CD4-positive, alpha-beta T cell (primary cell): ENCODE data around the gene LPCAT1. TPM values are rescaled to one million over a fixed set of nuclear protein-coding genes. Genes with fewer than 3 reads are reported as not detected.

Experiments
- ATAC-seq: fragments of 200-7000 bp; cut with Tn5 transposase; one replicate; pipeline ENCODE4 v1.10.0; 2022; ENCODE audit warnings: mild to moderate bottlenecking; ENCODE audit not compliant: poor library complexity
- CTCF ChIA-PET: fragments of 350-600 bp; sonication (Branson Sonifier 250); formaldehyde crosslinking; loops from one replicate; lab custom pipeline; 2021; ENCODE audit warnings: antibody characterized with exemption, inconsistent platforms; lab: Charles Lee
- POLR2A ChIA-PET: fragments of 350-600 bp; sonication (Branson Sonifier 250); formaldehyde crosslinking; loops from one replicate; lab custom pipeline; 2021; ENCODE audit warnings: antibody characterized with exemption, inconsistent platforms; lab: Charles Lee
- DNase-seq, 14 experiments: peaks; one replicate each; pipeline ENCODE4 v3.0.0-alpha.2; 2013 to 2020; ENCODE audit warnings: mixed read lengths in 2 of 14
- H3K27ac ChIP-seq, 2 donors: one replicate each; pipeline versions ENCODE4 v1.5.1 to v1.7.0; 2013; ENCODE audit warnings: low read length in 2 of 2, low read depth in 1 of 2, mild to moderate bottlenecking in 1 of 2
- H3K27me3 ChIP-seq, 2 experiments: 1 replicate in 1 of 2; 2 replicates in 1 of 2; pipeline versions ENCODE4 v1.6.1 to v1.7.0; 2013; ENCODE audit warnings: low read length in 2 of 2, control low read depth in 1 of 2, mild to moderate bottlenecking in 1 of 2, moderate library complexity in 1 of 2; ENCODE audit not compliant: insufficient read depth in 2 of 2, control insufficient read depth in 1 of 2
- H3K36me3 ChIP-seq: one replicate; pipeline ENCODE4 v1.6.1; 2013; ENCODE audit warnings: low read length, control low read depth; ENCODE audit not compliant: insufficient read depth
- H3K4me1 ChIP-seq: one replicate; pipeline ENCODE4 v1.6.1; 2013; ENCODE audit warnings: low read length, control low read depth; ENCODE audit not compliant: insufficient read depth
- H3K4me3 ChIP-seq: one replicate; pipeline ENCODE4 v1.5.1; 2013; ENCODE audit warnings: mild to moderate bottlenecking, low read length, moderate library complexity
- H3K9me3 ChIP-seq, 2 experiments: 1 replicate in 1 of 2; 2 replicates in 1 of 2; pipeline versions ENCODE4 v1.6.1 to v1.7.0; 2013; ENCODE audit warnings: low read length in 2 of 2, mild to moderate bottlenecking in 2 of 2, control low read depth in 1 of 2, moderate library complexity in 1 of 2; ENCODE audit not compliant: control insufficient read depth in 1 of 2, insufficient read depth in 1 of 2
- H3K27ac Mint-ChIP-seq: one replicate; pipeline ENCODE4 v1.8.0; 2020; ENCODE audit warnings: mixed read lengths
- H3K27me3 Mint-ChIP-seq: one replicate; pipeline ENCODE4 v1.8.0; 2021; ENCODE audit warnings: mixed read lengths
- H3K36me3 Mint-ChIP-seq: one replicate; pipeline ENCODE4 v1.8.0; 2021; ENCODE audit warnings: low read depth, mixed read lengths
- H3K4me1 Mint-ChIP-seq: one replicate; pipeline ENCODE4 v1.8.0; 2021; ENCODE audit warnings: low read depth, mixed read lengths
- H3K4me3 Mint-ChIP-seq: one replicate; pipeline ENCODE4 v1.8.0; 2020; ENCODE audit warnings: mild to moderate bottlenecking, mixed read lengths
- H3K9me3 Mint-ChIP-seq: one replicate; pipeline ENCODE4 v1.8.0; 2020; ENCODE audit warnings: mixed read lengths
- CTCF ChIP-seq: fragments of 200-600 bp; IDR thresholded peaks from one replicate; pipeline ENCODE4 v1.8.0; 2022; ENCODE audit warnings: antibody characterized with exemption, mild to moderate bottlenecking
- intact Hi-C, 2 experiments: fragments of 100-400 bp; cut with DNase I in 1 of 2; cut with micrococcal nuclease in 1 of 2; formaldehyde crosslinking; loops; one replicate each; pipeline versions ENCODE4 v1.15.1 to v1.9.0; 2023 to 2025; cut with DNase I, micrococcal nuclease
- total RNA-seq, 174 experiments: library from RNA in 2 of 174; stranded (reverse) in 2 of 174; gene quantifications; one replicate each; pipeline ENCODE4 v1.2.3 and lab custom pipeline; 2021 to 2026

LPCAT1 gene
- total RNA-seq, 2 experiments from 2014 or later, result 20.4 to 21.2 TPM

GRCh38 chr5:1480217-1480616 lies 43.5 kb downstream of the LPCAT1 start:
- no peak overlapping the region for H3K27ac Mint-ChIP-seq
- H3K27me3 ChIP-seq, result no peaks in the 10 kb centered on the region
- H3K27me3 Mint-ChIP-seq, result no peaks in the 10 kb centered on the region
- H3K4me1 Mint-ChIP-seq, result no peaks in the 10 kb centered on the region
- H3K36me3 Mint-ChIP-seq, result peaks cover 42% of the 10 kb centered on the region
- no peaks in the 10 kb centered on the region for H3K9me3 ChIP-seq
- ChIA-PET CTCF (no interaction called here), POLR2A (no interaction called here)
- intact Hi-C loops, result no loop called here
- H3K4me1 ChIP-seq, result peaks cover 6% of the 10 kb centered on the region
- ATAC-seq (no peak), DNase-seq (peak in 2 of 14 experiments; percentile 68 to 78)
- H3K27ac ChIP-seq, result peak overlapping the region in 1 of 2 donors; percentile 40
- no peak overlapping the region for H3K4me3 ChIP-seq
- H3K36me3 ChIP-seq, result peaks cover 40% of the 10 kb centered on the region
- no peaks in the 10 kb centered on the region for H3K9me3 Mint-ChIP-seq
- no peak for TF ChIP-seq CTCF
- no peak overlapping the region for H3K4me3 Mint-ChIP-seq

DNA sequence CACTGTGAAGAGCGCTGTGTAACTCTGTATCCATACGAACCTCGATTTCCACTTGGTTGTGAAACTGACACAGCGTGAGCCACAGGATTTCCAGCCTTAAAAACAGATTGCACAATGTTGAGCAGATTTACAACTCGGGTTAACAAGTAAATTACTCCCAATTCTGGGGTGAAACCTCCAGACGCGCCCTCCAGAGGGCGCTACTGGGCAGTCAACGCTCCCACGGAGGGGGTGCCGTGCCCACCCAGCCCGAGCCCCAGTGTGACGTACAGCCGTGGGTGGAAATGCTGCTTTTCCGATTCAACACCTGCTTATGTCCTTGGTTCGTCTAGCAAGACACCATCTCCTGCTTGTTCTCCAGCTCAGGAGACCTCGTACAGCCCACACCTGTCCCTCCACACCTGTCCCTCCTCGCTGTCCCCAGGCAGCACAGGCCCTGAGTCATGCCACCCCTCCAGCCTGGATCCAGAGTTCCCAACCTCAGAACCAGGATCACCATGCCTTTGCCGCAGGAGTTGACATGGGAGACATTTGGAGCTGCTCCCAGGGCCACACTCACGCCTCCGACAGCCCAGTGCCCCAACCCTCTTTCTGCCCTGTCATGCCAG lies 44.1 kb downstream of the LPCAT1 start:
- ChIA-PET POLR2A (no interaction called here), CTCF (no interaction called here)
- peak; percentile 64 for ATAC-seq
- no peaks in the 10 kb centered on the region for H3K9me3 Mint-ChIP-seq
- Histone ChIP-seq H3K36me3 (peaks cover 43% of the 10 kb centered on the region), H3K27ac (peak overlapping the region in 1 of 2 donors; percentile 40), H3K27me3 (no peaks in the 10 kb centered on the region), H3K4me1 (peaks cover 6% of the 10 kb centered on the region), H3K9me3 (no peaks in the 10 kb centered on the region), H3K4me3 (no peak overlapping the region)
- no peak overlapping the region for H3K27ac Mint-ChIP-seq
- no peaks in the 10 kb centered on the region for H3K27me3 Mint-ChIP-seq
- H3K36me3 Mint-ChIP-seq, result peaks cover 39% of the 10 kb centered on the region
- no peaks in the 10 kb centered on the region for H3K4me1 Mint-ChIP-seq
- intact Hi-C loops, result loop anchor here (1.0 kb wide), 2 partner anchors 162 to 166 kb away; no protein-coding TSS in a partner anchor
- peak; percentile 74 for TF ChIP-seq CTCF
- DNase-seq, result peak in 12 of 14 experiments; percentile 14 to 77 (median 34)
- H3K4me3 Mint-ChIP-seq, result no peak overlapping the region

GRCh38 chr5:1479066-1479465 lies 44.7 kb downstream of the LPCAT1 start:
- peaks cover 43% of the 10 kb centered on the region for H3K36me3 ChIP-seq
- no peak for DNase-seq
- intact Hi-C loops, result loop anchor here (1.0 kb wide), 2 partner anchors 162 to 166 kb away; no protein-coding TSS in a partner anchor
- Mint-ChIP-seq H3K4me1 (no peaks in the 10 kb centered on the region), H3K4me3 (no peak overlapping the region), H3K27me3 (no peaks in the 10 kb centered on the region), H3K9me3 (no peaks in the 10 kb centered on the region), H3K27ac (no peak overlapping the region), H3K36me3 (peaks cover 41% of the 10 kb centered on the region)
- no peaks in the 10 kb centered on the region for H3K9me3 ChIP-seq
- ChIA-PET CTCF (interaction anchor here (1.4 kb wide), 1 partner anchor 166 kb away, joined by 5 read pairs; no protein-coding TSS in a partner anchor), POLR2A (no interaction called here)
- H3K27me3 ChIP-seq, result no peaks in the 10 kb centered on the region
- no peak for ATAC-seq
- no peak overlapping the region for H3K4me3 ChIP-seq
- no peak for TF ChIP-seq CTCF
- no peak overlapping the region for H3K27ac ChIP-seq
- peaks cover 6% of the 10 kb centered on the region for H3K4me1 ChIP-seq
